ENCODE data around the gene TENM4. TPM values are rescaled to one million over a fixed set of nuclear protein-coding genes. Genes with fewer than 3 reads are reported as not detected.

The TENM4 gene
- polyA plus RNA-seq, 1 experiment = 5.5 TPM

DNA sequence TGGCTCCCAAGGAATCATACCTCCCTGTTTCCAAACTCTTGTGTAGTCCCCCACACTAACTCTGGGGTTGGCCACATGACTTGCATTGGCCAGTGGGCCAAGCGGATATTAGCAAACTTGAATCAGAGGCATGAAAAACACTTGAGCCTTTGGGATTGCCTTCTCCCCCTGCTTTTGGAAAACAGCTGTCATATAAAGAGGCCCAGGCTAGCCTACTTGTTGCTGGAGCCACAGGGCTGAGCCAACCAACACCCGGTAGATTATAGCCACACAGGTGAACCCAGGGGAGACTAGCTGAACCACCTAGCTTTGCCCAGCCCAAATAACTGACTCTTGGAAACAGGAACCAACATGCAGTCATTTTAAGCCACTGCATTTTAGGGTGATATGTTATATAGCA is 354.8 kb downstream of the TENM4 start:
- H3K27me3 ChIP-seq (ENCODE audit: control insufficient read depth, insufficient read depth, low read length) = no peaks in the 10 kb centered on the region
- no peak overlapping the region for H3K4me3 ChIP-seq (ENCODE audit: low read depth, low read length)
- ChIA-PET POLR2A (no interaction called here), CTCF (no interaction called here)
- H3K27ac ChIP-seq (ENCODE audit: low read depth, low read length) = no peak overlapping the region
- DNase-seq (ENCODE audit: low read depth, low spot score) = no peak
- no peak for TF ChIP-seq CTCF (IDR thresholded peaks at IDR 0.05; ENCODE audit: low read depth, low read length)
- no peaks in the 10 kb centered on the region for H3K9me3 ChIP-seq (ENCODE audit: control insufficient read depth, insufficient read depth, low read length)

DNA sequence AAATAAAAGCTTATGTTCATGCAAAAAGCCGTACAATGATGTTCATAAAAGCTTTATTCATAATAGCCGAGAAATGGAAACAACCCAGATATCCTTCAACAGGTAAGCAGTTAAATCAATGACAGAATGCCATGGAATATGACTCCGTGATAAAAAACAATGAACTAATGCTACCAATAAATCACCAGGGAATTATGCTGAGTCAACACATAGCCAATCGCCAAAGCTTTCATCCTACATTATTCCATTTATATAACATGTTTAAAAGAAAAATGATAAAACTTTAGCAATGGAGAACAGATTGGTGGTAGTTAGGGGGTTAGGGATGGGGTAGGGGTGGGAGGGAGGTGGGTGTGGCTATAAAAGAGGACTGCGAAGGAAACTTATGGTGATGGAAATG is 356.4 kb downstream of the TENM4 start:
- POLR2A ChIA-PET = no interaction called here
- TF ChIP-seq CTCF (IDR thresholded peaks at IDR 0.05; ENCODE audit: low read depth, low read length) = no peak

DNA sequence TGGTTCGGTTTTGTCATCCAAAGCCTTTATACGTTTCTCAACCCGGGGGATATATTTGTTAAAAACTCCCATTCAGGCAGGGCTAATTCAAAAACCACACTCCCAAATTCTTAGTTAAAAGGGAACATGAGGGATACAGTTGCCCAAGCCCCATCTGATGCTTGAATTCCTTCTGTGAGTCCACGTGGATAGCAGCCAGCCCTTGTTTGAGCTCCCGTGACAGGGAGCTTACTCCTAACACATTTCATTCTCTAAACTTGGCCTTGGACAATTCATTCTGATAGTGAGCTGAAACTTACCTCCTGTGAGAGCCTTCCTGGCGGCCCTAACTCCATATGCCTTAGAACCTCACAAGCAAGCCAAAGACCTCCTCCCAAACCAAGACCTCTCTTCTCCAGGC is 357.5 kb downstream of the TENM4 start:
- CTCF ChIA-PET = interaction anchor here (0.7 to 1.2 kb wide), 2 partner anchors 64 to 437 kb away, joined by 3 to 4 read pairs; no protein-coding TSS in a partner anchor
- no peak for TF ChIP-seq CTCF (IDR thresholded peaks at IDR 0.05; ENCODE audit: low read depth, low read length)

More for the DNA sequence above, 356.4 kb downstream of the TENM4 start:
- H3K9me3 ChIP-seq (ENCODE audit: control insufficient read depth, insufficient read depth, low read length) = no peaks in the 10 kb centered on the region
- H3K27me3 ChIP-seq (ENCODE audit: control insufficient read depth, insufficient read depth, low read length) = no peaks in the 10 kb centered on the region
- CTCF ChIA-PET = interaction anchor here (0.8 kb wide), 2 partner anchors 9 to 16 kb away, joined by 3 to 4 read pairs; no protein-coding TSS in a partner anchor
- DNase-seq (ENCODE audit: low read depth, low spot score) = no peak
- no peak overlapping the region for H3K27ac ChIP-seq (ENCODE audit: low read depth, low read length)
- no peak overlapping the region for H3K4me3 ChIP-seq (ENCODE audit: low read depth, low read length)

DNA sequence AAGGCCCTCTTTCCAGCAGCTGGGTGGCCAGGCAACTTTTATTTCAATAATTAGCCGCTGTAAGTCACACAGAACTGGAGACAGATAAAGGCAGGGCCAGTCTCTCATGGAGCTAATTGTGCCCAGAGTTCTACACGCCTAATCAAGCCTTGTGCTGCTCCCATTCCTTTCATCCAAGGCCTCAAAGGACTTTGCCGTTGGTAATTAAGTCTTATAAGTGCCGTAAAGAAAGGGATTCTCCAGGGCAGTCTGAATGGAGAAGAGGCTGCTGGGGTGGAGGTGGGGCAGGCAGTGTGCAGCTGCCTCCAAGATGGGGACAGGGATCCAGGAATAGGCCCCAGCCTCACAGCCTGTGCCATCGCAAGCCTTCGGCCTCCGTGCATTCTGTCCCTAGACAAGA is 357.9 kb downstream of the TENM4 start:
- CTCF ChIA-PET = interaction anchor here (1.2 to 2.2 kb wide), 2 partner anchors 437 kb away, joined by 4 to 11 read pairs; no protein-coding TSS in a partner anchor
- H3K27ac ChIP-seq (ENCODE audit: low read depth, low read length) = no peak overlapping the region

More for the DNA sequence above, 357.5 kb downstream of the TENM4 start:
- H3K27ac ChIP-seq (ENCODE audit: low read depth, low read length) = no peak overlapping the region
- DNase-seq (ENCODE audit: low read depth, low spot score) = no peak
- POLR2A ChIA-PET = interaction anchor here (0.6 kb wide), 1 partner anchor 161 kb away, joined by 3 read pairs; no protein-coding TSS in a partner anchor
- H3K9me3 ChIP-seq (ENCODE audit: control insufficient read depth, insufficient read depth, low read length) = no peaks in the 10 kb centered on the region
- no peaks in the 10 kb centered on the region for H3K27me3 ChIP-seq (ENCODE audit: control insufficient read depth, insufficient read depth, low read length)
- no peak overlapping the region for H3K4me3 ChIP-seq (ENCODE audit: low read depth, low read length)

More for the DNA sequence above, 357.9 kb downstream of the TENM4 start:
- no peaks in the 10 kb centered on the region for H3K9me3 ChIP-seq (ENCODE audit: control insufficient read depth, insufficient read depth, low read length)
- no peak overlapping the region for H3K4me3 ChIP-seq (ENCODE audit: low read depth, low read length)
- no peak for TF ChIP-seq CTCF (IDR thresholded peaks at IDR 0.05; ENCODE audit: low read depth, low read length)
- H3K27me3 ChIP-seq (ENCODE audit: control insufficient read depth, insufficient read depth, low read length) = no peaks in the 10 kb centered on the region
- DNase-seq (ENCODE audit: low read depth, low spot score) = no peak
- POLR2A ChIA-PET = interaction anchor here (0.6 kb wide), 1 partner anchor 162 kb away, joined by 3 read pairs; no protein-coding TSS in a partner anchor
